IgD-negative memory B cell (primary cell): Measurements from ENCODE around the gene ARF1. TPM values are rescaled to one million over a fixed set of nuclear protein-coding genes. Genes with fewer than 3 reads are reported as not detected.

Experiments used
- H3K27ac Mint-ChIP-seq, 3 donors: one replicate each; pipeline ENCODE4 v1.8.0; 2020 to 2022; ENCODE audit warnings: mild to moderate bottlenecking in 3 of 3, mixed read lengths in 3 of 3, moderate library complexity in 1 of 3
- H3K27me3 Mint-ChIP-seq: one replicate; pipeline ENCODE4 v1.8.0; 2021; ENCODE audit warnings: mixed read lengths
- H3K36me3 Mint-ChIP-seq: one replicate; pipeline ENCODE4 v1.8.0; 2020; ENCODE audit warnings: mild to moderate bottlenecking, mixed read lengths
- H3K4me1 Mint-ChIP-seq, 3 donors: one replicate each; pipeline ENCODE4 v1.8.0; 2020 to 2022; ENCODE audit warnings: mixed read lengths in 3 of 3, mild to moderate bottlenecking in 1 of 3
- H3K4me3 Mint-ChIP-seq, 4 donors: one replicate each; pipeline ENCODE4 v1.8.0; 2020 to 2022; ENCODE audit warnings: mild to moderate bottlenecking in 4 of 4, mixed read lengths in 4 of 4, moderate library complexity in 3 of 4
- H3K9me3 Mint-ChIP-seq, 3 donors: one replicate each; pipeline ENCODE4 v1.8.0; 2020 to 2021; ENCODE audit warnings: mixed read lengths in 3 of 3, mild to moderate bottlenecking in 1 of 3
- polyA plus RNA-seq: library from polyadenylated mRNA; unstranded; fragments of 300-500 nt; fragmentation: Illumina TruSeq; gene quantifications from one replicate; pipeline ENCODE4 v1.2.3, GENCODE V29; 2021

Gene ARF1
- polyA plus RNA-seq, 1 donor from 2014 or later = 428 TPM

DNA sequence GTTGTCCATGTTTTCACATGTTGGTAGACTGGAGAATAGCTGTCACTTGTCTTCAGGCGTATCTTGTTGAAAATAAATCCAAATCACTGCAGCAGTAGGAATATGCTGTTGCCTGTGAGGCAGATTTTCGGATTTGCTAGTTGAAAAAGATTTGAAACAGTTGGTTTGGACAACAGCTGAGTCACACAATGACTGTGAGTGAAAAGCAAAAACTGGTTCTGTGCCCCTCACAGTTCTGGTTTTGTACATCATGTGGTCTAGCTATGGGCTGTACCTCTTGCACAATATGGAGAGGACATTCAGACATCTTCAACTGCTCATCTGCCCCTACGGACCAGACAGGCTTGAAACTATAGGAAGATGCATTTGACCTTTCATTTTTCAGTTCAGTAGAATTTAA, 1.8 kb downstream of the ARF1 start:
- H3K9me3 Mint-ChIP-seq = no peaks in the 10 kb centered on the region
- no peaks in the 10 kb centered on the region for H3K27me3 Mint-ChIP-seq
- H3K36me3 Mint-ChIP-seq = peaks cover 3% of the 10 kb centered on the region
- peak overlapping the region; percentile 93 to 99 (median 96) for H3K4me3 Mint-ChIP-seq
- peaks cover 43 to 58% (median 45%) of the 10 kb centered on the region in 3 donors for H3K4me1 Mint-ChIP-seq
- H3K27ac Mint-ChIP-seq = peak overlapping the region; percentile 95 to 99 (median 97)

DNA sequence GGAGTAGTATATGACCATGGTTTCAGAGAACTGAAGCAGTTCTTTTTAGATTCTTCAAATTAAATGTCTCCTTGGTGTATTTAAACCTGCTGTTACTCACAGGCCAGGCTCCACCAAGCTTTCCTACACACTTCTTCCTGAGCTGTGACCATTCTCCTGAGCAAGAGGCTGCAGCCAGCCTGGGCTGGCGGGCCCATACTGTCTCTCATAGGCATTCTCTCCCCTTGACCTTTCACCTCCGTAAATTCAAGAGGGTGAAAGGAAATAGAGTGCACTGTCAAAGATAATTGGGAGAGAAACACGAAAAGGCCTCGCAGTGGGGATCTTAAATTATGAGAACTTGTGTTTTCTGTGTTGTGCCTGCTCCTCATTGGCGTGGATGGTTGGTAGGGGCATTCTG, 2.3 kb downstream of the ARF1 start:
- Mint-ChIP-seq H3K27me3 (no peaks in the 10 kb centered on the region), H3K9me3 (no peaks in the 10 kb centered on the region), H3K4me1 (peaks cover 47 to 62% (median 48%) of the 10 kb centered on the region in 3 donors), H3K4me3 (peak overlapping the region; percentile 93 to 99 (median 96)), H3K36me3 (peaks cover 3% of the 10 kb centered on the region), H3K27ac (peak overlapping the region; percentile 95 to 99 (median 97))

GRCh38 chr1:228085287-228085951, 2.9 kb downstream of the ARF1 start:
- H3K9me3 Mint-ChIP-seq = no peaks in the 10 kb centered on the region
- no peaks in the 10 kb centered on the region for H3K27me3 Mint-ChIP-seq
- H3K4me1 Mint-ChIP-seq = peaks cover 50 to 67% (median 53%) of the 10 kb centered on the region in 3 donors
- peak overlapping the region; percentile 84 to 99 (median 89) for H3K27ac Mint-ChIP-seq
- H3K36me3 Mint-ChIP-seq = peaks cover 3% of the 10 kb centered on the region
- peak overlapping the region; percentile 80 to 99 (median 94) for H3K4me3 Mint-ChIP-seq

GRCh38 chr1:228087771-228088251, 5.3 kb downstream of the ARF1 start:
- H3K4me3 Mint-ChIP-seq = peak overlapping the region in 3 of 4 donors; percentile 23 to 88 (median 72)
- no peaks in the 10 kb centered on the region for H3K27me3 Mint-ChIP-seq
- no peaks in the 10 kb centered on the region for H3K9me3 Mint-ChIP-seq
- H3K4me1 Mint-ChIP-seq = peaks cover 65 to 86% (median 71%) of the 10 kb centered on the region in 3 donors
- H3K27ac Mint-ChIP-seq = peak overlapping the region; percentile 46 to 99 (median 86)
- H3K36me3 Mint-ChIP-seq = peaks cover 5% of the 10 kb centered on the region

DNA sequence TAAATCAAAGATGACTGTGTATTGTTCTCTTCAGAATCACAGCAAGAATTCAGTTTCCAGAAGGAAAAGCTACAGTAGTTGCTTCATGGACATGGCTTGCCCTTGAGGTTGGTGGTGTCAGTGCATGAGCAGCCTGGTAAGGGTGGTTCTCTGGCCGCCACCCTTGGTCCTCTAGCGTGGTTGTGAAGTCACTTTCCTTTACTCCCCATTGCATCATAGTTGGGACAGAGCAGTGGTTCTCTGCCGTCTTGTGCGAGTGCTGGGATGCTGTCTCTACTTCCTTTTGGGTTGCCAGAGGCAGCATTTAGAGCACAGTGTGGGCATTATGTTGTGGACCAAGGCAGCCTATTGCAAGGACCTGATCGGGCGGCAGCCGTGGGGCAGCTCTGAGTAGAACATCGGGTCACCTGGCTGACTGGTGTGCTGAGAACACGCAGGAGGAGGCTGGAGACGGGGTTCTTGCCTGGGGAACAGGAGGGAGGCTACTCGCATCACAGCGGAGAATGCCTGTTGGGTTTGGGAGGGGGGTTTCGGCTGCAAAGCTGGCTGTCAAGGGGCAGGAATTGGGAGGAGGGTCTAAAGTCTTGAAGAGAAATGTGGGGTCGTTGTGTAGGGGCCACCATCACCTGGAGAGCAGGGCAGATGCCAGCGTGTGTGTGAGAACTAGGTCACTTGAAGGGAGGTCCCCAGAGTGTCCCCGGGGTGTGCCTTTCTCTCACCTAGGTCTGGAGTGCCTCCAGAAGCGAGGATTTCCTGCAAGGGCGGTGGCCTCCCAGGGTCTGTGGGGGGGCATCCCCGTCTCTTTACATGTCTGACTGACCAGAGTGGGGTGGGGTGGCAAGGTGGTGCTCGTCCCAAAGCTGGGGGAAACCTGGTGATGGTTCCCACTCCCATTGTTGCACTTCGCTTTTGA, 6.3 kb downstream of the ARF1 start:
- Mint-ChIP-seq H3K4me3 (peak overlapping the region; percentile 46 to 88 (median 78)), H3K27me3 (no peaks in the 10 kb centered on the region), H3K4me1 (peaks cover 65 to 83% (median 68%) of the 10 kb centered on the region in 3 donors), H3K36me3 (peaks cover 5% of the 10 kb centered on the region), H3K27ac (peak overlapping the region; percentile 62 to 86 (median 63)), H3K9me3 (no peaks in the 10 kb centered on the region)

DNA sequence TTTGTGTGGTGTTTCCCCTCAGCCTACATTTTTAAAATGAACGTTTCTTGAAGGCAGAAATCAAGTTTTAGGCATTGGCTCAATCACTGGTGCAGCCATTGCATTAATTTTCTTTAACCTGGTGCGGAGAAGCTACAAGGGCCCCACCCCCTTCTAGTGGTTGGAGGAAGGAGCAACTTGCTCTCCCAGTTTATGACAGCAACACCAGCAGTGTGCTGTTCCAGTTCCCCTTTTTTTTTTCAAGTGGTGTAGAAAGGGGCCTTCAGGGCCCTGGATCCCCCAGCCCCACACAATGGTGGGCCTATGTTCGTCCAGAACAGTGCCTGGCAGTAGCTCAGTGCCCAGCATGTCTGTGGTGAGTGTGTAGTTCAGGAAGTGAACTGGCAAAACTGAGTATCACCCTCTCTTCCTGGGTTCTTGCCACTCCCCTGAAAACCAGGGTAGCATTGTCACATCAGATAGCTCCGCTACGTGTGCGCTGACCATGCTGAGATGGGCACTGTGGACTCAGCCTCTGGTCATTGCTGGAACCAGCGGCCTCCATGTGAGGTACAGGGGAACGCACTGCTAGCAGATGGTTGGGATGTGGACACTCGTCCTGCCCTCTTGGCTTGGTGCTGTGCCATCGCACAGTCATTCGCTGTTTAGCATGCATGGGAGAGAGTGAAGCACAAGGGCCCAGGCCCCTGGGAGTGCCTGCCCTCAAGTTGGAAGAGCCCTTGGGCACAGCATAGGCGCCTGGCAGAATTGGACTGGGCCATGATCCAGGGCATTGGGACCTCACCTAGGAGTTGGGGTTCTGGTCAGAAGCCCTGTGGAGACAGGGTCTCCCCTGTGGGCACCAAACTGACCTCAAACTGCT, 7.2 kb downstream of the ARF1 start:
- Mint-ChIP-seq H3K27ac (peak overlapping the region; percentile 62 to 74 (median 63)), H3K4me3 (peak overlapping the region; percentile 21 to 83 (median 78)), H3K9me3 (peaks cover 0 to 3% (median 2%) of the 10 kb centered on the region in 3 donors), H3K27me3 (no peaks in the 10 kb centered on the region), H3K4me1 (peaks cover 59 to 74% (median 71%) of the 10 kb centered on the region in 3 donors), H3K36me3 (peaks cover 5% of the 10 kb centered on the region)

DNA sequence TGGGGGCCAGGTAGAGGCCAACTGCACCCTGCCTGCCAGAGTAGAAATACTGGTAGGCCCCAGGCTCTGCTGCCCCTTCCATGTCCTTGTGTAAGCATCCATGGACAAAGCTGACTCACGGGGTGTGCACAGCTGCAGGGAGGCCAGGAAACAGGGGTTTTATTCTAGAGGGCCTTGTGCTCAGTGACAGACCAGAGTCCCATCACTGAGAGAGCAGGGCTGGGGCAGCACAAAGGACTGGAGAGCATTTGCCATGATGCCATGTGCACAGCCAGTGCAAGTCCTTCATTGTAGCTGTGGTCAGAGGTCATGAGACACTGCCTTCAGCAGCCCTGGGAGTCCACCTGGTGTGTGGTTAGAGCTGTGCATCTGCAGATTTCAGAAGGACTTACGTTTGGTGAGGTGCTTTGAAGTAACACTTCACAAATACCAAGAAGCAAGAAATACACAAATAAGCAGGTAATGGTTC, 8.1 kb downstream of the ARF1 start:
- H3K4me3 Mint-ChIP-seq = peak overlapping the region in 3 of 4 donors; percentile 30 to 78 (median 77)

GRCh38 chr1:228091084-228091483, 8.6 kb downstream of the ARF1 start:
- Mint-ChIP-seq H3K27ac (peak overlapping the region in 2 of 3 donors; percentile 63 to 89), H3K9me3 (peaks cover 3 to 7% (median 3%) of the 10 kb centered on the region in 3 donors), H3K4me3 (peak overlapping the region in 2 of 4 donors; percentile 30 to 78), H3K4me1 (peaks cover 55 to 69% (median 65%) of the 10 kb centered on the region in 3 donors), H3K27me3 (no peaks in the 10 kb centered on the region), H3K36me3 (peaks cover 9% of the 10 kb centered on the region)

More for the DNA sequence above, 8.1 kb downstream of the ARF1 start:
- H3K27ac Mint-ChIP-seq = peak overlapping the region in 2 of 3 donors; percentile 5 to 63
- H3K36me3 Mint-ChIP-seq = peaks cover 9% of the 10 kb centered on the region
- no peaks in the 10 kb centered on the region for H3K27me3 Mint-ChIP-seq
- peaks cover 3 to 7% (median 3%) of the 10 kb centered on the region in 3 donors for H3K9me3 Mint-ChIP-seq
- peaks cover 53 to 70% (median 67%) of the 10 kb centered on the region in 3 donors for H3K4me1 Mint-ChIP-seq

DNA sequence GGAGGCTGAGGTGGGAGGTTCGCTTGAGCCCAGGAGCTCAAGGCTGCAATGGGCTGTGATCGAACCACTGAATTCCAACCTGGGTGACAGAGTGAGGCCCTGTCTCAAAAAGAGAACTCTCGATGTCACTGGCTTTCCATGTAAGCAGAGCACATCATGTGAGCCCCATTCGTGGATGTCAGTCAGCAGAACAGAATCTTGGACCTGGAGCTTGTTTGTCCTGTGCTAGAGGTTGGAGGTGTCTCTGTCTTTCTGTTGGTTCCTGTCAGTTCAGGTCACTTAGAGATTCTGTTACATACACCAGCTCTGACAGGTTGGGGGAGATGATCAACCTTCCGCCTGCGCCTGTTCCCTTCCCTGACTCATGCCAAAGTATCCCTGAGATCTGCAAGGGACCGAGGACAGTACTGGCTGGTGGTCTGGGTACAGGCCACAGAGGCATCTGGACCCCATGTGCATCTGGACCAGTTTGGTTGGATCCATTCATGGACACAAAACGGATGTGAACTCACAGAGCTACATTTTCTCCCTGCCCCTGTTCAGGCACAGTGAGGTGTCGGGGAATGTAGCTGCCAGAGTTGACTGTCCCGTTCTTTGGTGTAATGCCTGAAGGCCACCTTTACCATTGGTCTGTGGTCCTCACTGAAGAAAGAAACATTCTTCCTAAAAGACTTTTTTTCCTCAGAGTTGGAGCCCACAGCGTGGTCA, 10.0 kb downstream of the ARF1 start:
- Mint-ChIP-seq H3K27ac (peak overlapping the region in 2 of 3 donors; percentile 7 to 63), H3K4me3 (peak overlapping the region in 1 of 4 donors; percentile 30), H3K9me3 (peaks cover 3 to 7% (median 3%) of the 10 kb centered on the region in 3 donors), H3K4me1 (peaks cover 43 to 59% (median 55%) of the 10 kb centered on the region in 3 donors), H3K27me3 (no peaks in the 10 kb centered on the region), H3K36me3 (peaks cover 9% of the 10 kb centered on the region)

- Mint-ChIP-seq H3K4me1 (peaks cover 35 to 51% (median 48%) of the 10 kb centered on the region in 3 donors), H3K4me3 (no peak overlapping the region), H3K9me3 (peaks cover 3 to 7% (median 3%) of the 10 kb centered on the region in 3 donors), H3K27ac (no peak overlapping the region), H3K27me3 (no peaks in the 10 kb centered on the region), H3K36me3 (peaks cover 5% of the 10 kb centered on the region)
Measured at GRCh38 chr1:228093050-228093906, 10.8 kb downstream of the ARF1 start.

- Mint-ChIP-seq H3K4me3 (no peak overlapping the region), H3K36me3 (peaks cover 5% of the 10 kb centered on the region), H3K9me3 (peaks cover 3 to 7% (median 3%) of the 10 kb centered on the region in 3 donors), H3K27ac (peak overlapping the region in 2 of 3 donors; percentile 57 to 59), H3K27me3 (no peaks in the 10 kb centered on the region), H3K4me1 (peaks cover 30 to 40% (median 39%) of the 10 kb centered on the region in 3 donors)
Measured at GRCh38 chr1:228094432-228095016, 12.0 kb downstream of the ARF1 start.

- H3K27ac Mint-ChIP-seq = peak overlapping the region in 2 of 3 donors; percentile 57 to 90
- no peaks in the 10 kb centered on the region for H3K27me3 Mint-ChIP-seq
- peaks cover 5% of the 10 kb centered on the region for H3K36me3 Mint-ChIP-seq
- H3K9me3 Mint-ChIP-seq = peaks cover 3 to 7% (median 3%) of the 10 kb centered on the region in 3 donors
- peak overlapping the region in 1 of 4 donors; percentile 5 for H3K4me3 Mint-ChIP-seq
- peaks cover 24 to 34% (median 33%) of the 10 kb centered on the region in 3 donors for H3K4me1 Mint-ChIP-seq
Measured at GRCh38 chr1:228095161-228095560, 12.7 kb downstream of the ARF1 start.
